Right lobe of liver (tissue), 6 donors: ENCODE measurements around the gene FMN1. TPM values are rescaled to one million over a fixed set of nuclear protein-coding genes. Genes with fewer than 3 reads are reported as not detected.

Source experiments
- ATAC-seq, 4 donors: fragments of 200-7000 bp; cut with Tn5 transposase; one replicate each; pipeline ENCODE4 v1.9.1; 2020; ENCODE audit warnings: mild to moderate bottlenecking in 4 of 4, moderate library complexity in 4 of 4
- DNase-seq, 3 donors: peaks; one replicate each; pipeline ENCODE4 v3.0.0-alpha.2; 2020
- H3K27ac ChIP-seq, 3 donors: fragments of 200-600 bp; one replicate each; pipeline ENCODE4 v1.8.0; 2022
- H3K27me3 ChIP-seq, 2 donors: fragments of 200-600 bp; one replicate each; pipeline ENCODE4 v1.8.0; 2022
- H3K36me3 ChIP-seq, 4 donors: fragments of 200-600 bp; sonication (generic) in 1 of 4; one replicate each; pipeline versions ENCODE4 v1.5.1 to v1.8.0; 2017 to 2022; ENCODE audit warnings: control low read depth in 1 of 4
- H3K4me1 ChIP-seq, 4 donors: fragments of 200-600 bp; sonication (generic) in 1 of 4; one replicate each; pipeline versions ENCODE4 v1.5.1 to v1.8.0; 2017 to 2022; ENCODE audit warnings: control low read depth in 1 of 4
- H3K4me3 ChIP-seq, 3 donors: fragments of 200-600 bp; one replicate each; pipeline ENCODE4 v1.8.0; 2022
- H3K9me3 ChIP-seq, 4 donors: fragments of 200-600 bp; sonication (generic) in 1 of 4; one replicate each; pipeline versions ENCODE4 v1.5.1 to v1.8.0; 2017 to 2022; ENCODE audit warnings: control low read depth in 1 of 4
- CTCF ChIP-seq, 4 donors: fragments of 200-600 bp in 3 of 4; fragments of 450-650 bp in 1 of 4; IDR thresholded peaks; one replicate each; pipeline versions ENCODE4 v1.5.1 to v1.8.0; 2016 to 2022; ENCODE audit warnings: antibody characterized with exemption in 4 of 4, mild to moderate bottlenecking in 2 of 4
- POLR2A ChIP-seq: fragments of 450-650 bp; IDR thresholded peaks from one replicate; pipeline ENCODE4 v1.6.1; 2017; ENCODE audit warnings: antibody characterized with exemption, mild to moderate bottlenecking
- WGBS: methylation state at CpG from one replicate; pipeline ENCODE4 v1.1.6; 2018; ENCODE audit warnings: low coverage, low lambda C conversion rate; ENCODE audit not compliant: insufficient coverage; ENCODE audit errors: missing lambda C conversion rate; 5-methylcytosine and 5-hydroxymethylcytosine counted together
- intact Hi-C, 2 donors: fragments of 100-400 bp; cut with DNase I; formaldehyde crosslinking; loops; one replicate each; pipeline versions ENCODE4 v1.11.2 to v1.14.1; 2022
- total RNA-seq, 6 experiments: library from RNA; depleted of rRNA in 2 of 6; stranded (reverse); fragments of >200 nt in 2 of 6; fragmentation: NEBNext Ultra II Directional in 3 of 6; extraction: Animal tissue kit (Norgen Biotek cat#: 25700) in 3 of 6; gene quantifications; one replicate each; pipeline versions ENCODE4 v1.1.0 to v1.2.4, GENCODE V29; 2016 to 2023
- donor health status: DM: no; HTN: yes; CAD: no.
- donor health status: DM: no; HTN: no; CAD: no.
- donor health status: DM: no; HTN: no; CAD: no.
- donor health status: DM: no; HTN: yes; CAD: no.
- donor health status: DM: no; HTN: yes; CAD: no.

FMN1 gene
- total RNA-seq, 6 experiments from 2014 or later = 1.1 to 6.8 (median 3.1) TPM

DNA sequence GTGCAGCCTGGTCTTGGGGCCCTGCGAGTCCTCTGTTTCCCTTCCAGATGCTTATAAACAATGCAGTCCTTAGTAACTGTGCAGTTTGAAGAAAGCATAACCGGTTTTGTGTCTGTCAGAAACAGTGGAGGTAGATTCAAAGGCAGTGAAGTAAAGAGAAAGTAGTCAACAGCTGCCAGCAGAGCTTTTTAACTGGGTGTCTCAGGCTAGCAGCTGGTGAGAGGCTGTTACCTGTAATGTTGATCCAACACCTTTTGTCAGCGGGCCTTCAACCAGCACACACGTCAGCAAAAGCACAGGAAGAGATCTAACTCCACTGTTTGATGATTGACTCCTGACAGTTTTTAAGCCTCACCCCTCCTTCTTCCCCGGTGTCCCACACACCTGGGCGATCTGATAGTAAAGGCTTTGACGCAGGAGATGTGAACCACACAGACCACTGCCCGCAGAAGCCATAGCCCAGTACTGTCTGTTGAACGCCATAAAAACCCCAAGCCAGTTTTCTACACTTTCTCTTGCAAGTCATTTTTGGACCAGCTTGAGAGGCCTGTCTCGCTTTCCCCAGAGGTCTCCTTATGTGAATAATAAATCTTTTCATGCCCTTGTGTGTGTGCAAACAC lies 178.0 kb downstream of the FMN1 start:
- ATAC-seq (no peak), DNase-seq (no peak)

GRCh38 chr15:33014586-33014985 lies 179.9 kb downstream of the FMN1 start:
- H3K9me3 ChIP-seq = no peaks in the 10 kb centered on the region
- no peak overlapping the region for H3K4me3 ChIP-seq
- H3K27me3 ChIP-seq = peaks cover 0 to 3% of the 10 kb centered on the region in 2 donors
- no peaks in the 10 kb centered on the region for H3K4me1 ChIP-seq
- intact Hi-C loops = no loop called here
- no peak overlapping the region for H3K27ac ChIP-seq
- no peak for DNase-seq
- H3K36me3 ChIP-seq = no peaks in the 10 kb centered on the region
- ATAC-seq = no peak
- 62% methylated on average over 1 of the region's 1 CpG for WGBS
- no peak for TF ChIP-seq POLR2A
- no peak for TF ChIP-seq CTCF (IDR thresholded peaks at IDR 0.05)

More for the DNA sequence above, 178.0 kb downstream of the FMN1 start:
- no peaks in the 10 kb centered on the region for H3K4me1 ChIP-seq
- H3K36me3 ChIP-seq = no peaks in the 10 kb centered on the region
- no peaks in the 10 kb centered on the region for H3K9me3 ChIP-seq
- H3K4me3 ChIP-seq = no peak overlapping the region
- intact Hi-C loops = no loop called here
- no peak for TF ChIP-seq POLR2A
- no peak for TF ChIP-seq CTCF (IDR thresholded peaks at IDR 0.05)
- H3K27me3 ChIP-seq = no peaks in the 10 kb centered on the region
- WGBS = 77% methylated on average over 8 of the region's 10 CpGs
- H3K27ac ChIP-seq = no peak overlapping the region

DNA sequence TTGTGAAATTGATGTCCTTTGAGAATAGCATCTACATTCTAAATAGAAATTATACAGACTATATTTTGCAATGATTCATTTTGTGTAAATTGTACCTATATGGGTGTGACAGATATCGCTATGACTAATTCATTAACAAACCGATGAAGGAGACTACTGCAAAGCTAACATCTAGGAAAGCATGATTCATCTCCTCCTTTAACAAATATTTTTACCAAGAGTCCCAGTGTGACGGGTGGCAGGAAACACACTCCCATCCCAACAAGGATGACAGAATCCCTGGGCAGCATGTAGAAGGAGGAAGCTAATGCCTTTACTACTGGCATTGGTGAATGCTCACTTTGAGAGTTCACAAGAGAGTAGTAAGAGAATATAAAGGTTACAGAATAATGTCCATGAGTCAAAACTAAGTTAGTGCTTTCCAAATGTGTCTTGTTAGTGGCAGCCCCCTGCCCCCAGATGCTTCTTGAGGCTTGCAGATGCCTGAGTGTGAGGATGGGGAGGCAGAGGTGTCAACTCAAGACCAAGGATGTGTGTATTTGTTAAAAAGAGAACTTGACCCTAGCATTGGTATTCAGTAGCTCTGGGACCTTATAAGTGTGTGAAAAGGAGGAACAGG lies 180.6 kb downstream of the FMN1 start:
- Histone ChIP-seq H3K4me3 (no peak overlapping the region), H3K36me3 (no peaks in the 10 kb centered on the region), H3K9me3 (no peaks in the 10 kb centered on the region), H3K27me3 (peaks cover 0 to 6% of the 10 kb centered on the region in 2 donors), H3K4me1 (no peaks in the 10 kb centered on the region), H3K27ac (no peak overlapping the region)
- 45% methylated on average over 3 of the region's 3 CpGs for WGBS
- DNase-seq (no peak), ATAC-seq (no peak)
- TF ChIP-seq CTCF (IDR thresholded peaks at IDR 0.05) (no peak), POLR2A (no peak)
- intact Hi-C loops = no loop called here

DNA sequence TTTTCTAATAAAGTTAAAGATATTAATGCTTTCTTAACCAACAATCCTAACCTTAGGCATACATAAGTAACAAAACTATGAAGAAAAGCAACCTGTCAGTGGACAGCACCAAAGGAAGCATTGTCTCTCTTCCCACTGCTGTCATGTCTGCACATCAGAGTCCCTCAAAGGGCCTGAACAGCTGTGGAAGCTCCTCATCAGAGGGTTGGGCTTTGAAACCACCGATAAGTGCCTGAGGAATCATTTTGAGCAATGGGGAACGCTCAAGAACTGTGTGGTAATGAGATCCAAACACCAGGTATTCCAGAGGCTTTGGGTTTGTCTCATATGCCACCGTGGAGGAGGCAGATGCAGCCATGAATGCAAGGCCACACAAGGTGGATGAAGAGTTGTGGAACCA lies 182.5 kb downstream of the FMN1 start:
- H3K27me3 ChIP-seq = peaks cover 0 to 6% of the 10 kb centered on the region in 2 donors
- DNase-seq = no peak
- no peak for ATAC-seq
- no peak overlapping the region for H3K4me3 ChIP-seq
- no peaks in the 10 kb centered on the region for H3K36me3 ChIP-seq
- H3K27ac ChIP-seq = no peak overlapping the region
- TF ChIP-seq POLR2A = no peak
- no peak for TF ChIP-seq CTCF (IDR thresholded peaks at IDR 0.05)
- WGBS = 67% methylated on average over 3 of the region's 3 CpGs
- H3K4me1 ChIP-seq = no peaks in the 10 kb centered on the region
- H3K9me3 ChIP-seq = no peaks in the 10 kb centered on the region
- intact Hi-C loops = no loop called here
